DND-41 (cell line): ENCODE data around the gene KCNMA1.

ENCODE experiments used
- ATAC-seq: fragments of 200-7000 bp; cut with Tn5 transposase; 3 replicates; pipeline ENCODE4 v1.9.1; 2021; ENCODE audit warnings: low read depth; ENCODE audit not compliant: insufficient read depth
- DNase-seq: peaks from one replicate; pipeline ENCODE4 v3.0.0-alpha.2; 2020
- H2AFZ ChIP-seq: 2 replicates; pipeline ENCODE4 v1.6.0; 2012; ENCODE audit warnings: low read depth, low read length
- H3K27ac ChIP-seq: 2 replicates; pipeline ENCODE4 v1.5.1; 2012; ENCODE audit warnings: low read length, inconsistent platforms
- H3K27me3 ChIP-seq: fragments of 200-600 bp; sonication (generic); 2 replicates; pipeline ENCODE4 v1.6.0; 2012; ENCODE audit warnings: low read length, mild to moderate bottlenecking, inconsistent platforms; ENCODE audit not compliant: insufficient read depth, poor library complexity
- H3K36me3 ChIP-seq: 2 replicates; pipeline ENCODE4 v1.5.1; 2012; ENCODE audit warnings: low read length, inconsistent platforms; ENCODE audit not compliant: insufficient read depth
- H3K4me1 ChIP-seq: 2 replicates; pipeline ENCODE4 v1.5.1; 2012; ENCODE audit warnings: mild to moderate bottlenecking, low read length; ENCODE audit not compliant: insufficient read depth
- H3K4me2 ChIP-seq: 2 replicates; pipeline ENCODE4 v1.6.0; 2012; ENCODE audit warnings: mild to moderate bottlenecking, moderate library complexity, low read length, inconsistent platforms; ENCODE audit not compliant: insufficient read depth
- H3K4me3 ChIP-seq, 2 experiments: fragments of 200-600 bp in 1 of 2; shearing (Covaris generic) in 1 of 2; 2 replicates each; pipeline ENCODE4 v1.5.1; 2012 to 2016; ENCODE audit warnings: inconsistent platforms in 2 of 2, low read length in 2 of 2, mild to moderate bottlenecking in 2 of 2, low read depth in 1 of 2, moderate library complexity in 1 of 2
- H3K79me2 ChIP-seq: 2 replicates; pipeline ENCODE4 v1.6.0; 2012; ENCODE audit warnings: low read length, inconsistent platforms; ENCODE audit not compliant: insufficient read depth
- H3K9ac ChIP-seq: 2 replicates; pipeline ENCODE4 v1.6.0; 2012; ENCODE audit warnings: low read depth, mild to moderate bottlenecking, inconsistent platforms, low read length, moderate library complexity
- H3K9me3 ChIP-seq: 2 replicates; pipeline ENCODE4 v1.5.1; 2012; ENCODE audit warnings: low read length, moderate library complexity, mild to moderate bottlenecking, inconsistent platforms; ENCODE audit not compliant: insufficient read depth, severe bottlenecking
- H4K20me1 ChIP-seq: 2 replicates; pipeline ENCODE4 v1.6.0; 2012; ENCODE audit warnings: low read length; ENCODE audit not compliant: insufficient read depth
- EZH2 ChIP-seq: IDR thresholded peaks from 3 replicates; pipeline ENCODE4 v1.6.1; 2012; ENCODE audit warnings: borderline replicate concordance, low read depth, mild to moderate bottlenecking, moderate library complexity, low read length, inconsistent platforms; ENCODE audit not compliant: severe bottlenecking
- TF ChIP-seq, protein P1 (sequence below): IDR thresholded peaks from 2 replicates; pipeline ENCODE4 v1.5.1; 2012; ENCODE audit warnings: borderline replicate concordance, low read length, moderate library complexity, mild to moderate bottlenecking; ENCODE audit not compliant: poor library complexity, severe bottlenecking; ENCODE audit errors: extremely low read depth

The KCNMA1 gene

GRCh38 chr10:77562742-77563141 lies 74.9 kb downstream of the KCNMA1 start:
- Histone ChIP-seq H3K9ac (no peak overlapping the region), H4K20me1 (no peaks in the 10 kb centered on the region), H3K79me2 (no peaks in the 10 kb centered on the region), H3K4me3 (no peak overlapping the region), H2AFZ (no peak overlapping the region), H3K27me3 (peaks cover 3% of the 10 kb centered on the region), H3K27ac (no peak overlapping the region), H3K36me3 (no peaks in the 10 kb centered on the region), H3K4me2 (no peak overlapping the region), H3K9me3 (no peaks in the 10 kb centered on the region), H3K4me1 (no peaks in the 10 kb centered on the region)
- ATAC-seq (no peak), DNase-seq (no peak)
- TF ChIP-seq, protein P1, sequence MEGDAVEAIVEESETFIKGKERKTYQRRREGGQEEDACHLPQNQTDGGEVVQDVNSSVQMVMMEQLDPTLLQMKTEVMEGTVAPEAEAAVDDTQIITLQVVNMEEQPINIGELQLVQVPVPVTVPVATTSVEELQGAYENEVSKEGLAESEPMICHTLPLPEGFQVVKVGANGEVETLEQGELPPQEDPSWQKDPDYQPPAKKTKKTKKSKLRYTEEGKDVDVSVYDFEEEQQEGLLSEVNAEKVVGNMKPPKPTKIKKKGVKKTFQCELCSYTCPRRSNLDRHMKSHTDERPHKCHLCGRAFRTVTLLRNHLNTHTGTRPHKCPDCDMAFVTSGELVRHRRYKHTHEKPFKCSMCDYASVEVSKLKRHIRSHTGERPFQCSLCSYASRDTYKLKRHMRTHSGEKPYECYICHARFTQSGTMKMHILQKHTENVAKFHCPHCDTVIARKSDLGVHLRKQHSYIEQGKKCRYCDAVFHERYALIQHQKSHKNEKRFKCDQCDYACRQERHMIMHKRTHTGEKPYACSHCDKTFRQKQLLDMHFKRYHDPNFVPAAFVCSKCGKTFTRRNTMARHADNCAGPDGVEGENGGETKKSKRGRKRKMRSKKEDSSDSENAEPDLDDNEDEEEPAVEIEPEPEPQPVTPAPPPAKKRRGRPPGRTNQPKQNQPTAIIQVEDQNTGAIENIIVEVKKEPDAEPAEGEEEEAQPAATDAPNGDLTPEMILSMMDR, result no peak
- TF ChIP-seq EZH2, result no peak

- Histone ChIP-seq H3K9ac (no peak overlapping the region), H3K27me3 (peaks cover 3% of the 10 kb centered on the region), H3K4me3 (no peak overlapping the region), H3K79me2 (no peaks in the 10 kb centered on the region), H2AFZ (no peak overlapping the region), H3K4me1 (no peaks in the 10 kb centered on the region), H3K27ac (no peak overlapping the region), H4K20me1 (no peaks in the 10 kb centered on the region), H3K9me3 (no peaks in the 10 kb centered on the region), H3K4me2 (no peak overlapping the region), H3K36me3 (no peaks in the 10 kb centered on the region)
- TF ChIP-seq, protein P1, result no peak
- no peak for TF ChIP-seq EZH2
- ATAC-seq (no peak), DNase-seq (no peak)
Observed at GRCh38 chr10:77561991-77562390, 75.6 kb downstream of the KCNMA1 start.

DNA sequence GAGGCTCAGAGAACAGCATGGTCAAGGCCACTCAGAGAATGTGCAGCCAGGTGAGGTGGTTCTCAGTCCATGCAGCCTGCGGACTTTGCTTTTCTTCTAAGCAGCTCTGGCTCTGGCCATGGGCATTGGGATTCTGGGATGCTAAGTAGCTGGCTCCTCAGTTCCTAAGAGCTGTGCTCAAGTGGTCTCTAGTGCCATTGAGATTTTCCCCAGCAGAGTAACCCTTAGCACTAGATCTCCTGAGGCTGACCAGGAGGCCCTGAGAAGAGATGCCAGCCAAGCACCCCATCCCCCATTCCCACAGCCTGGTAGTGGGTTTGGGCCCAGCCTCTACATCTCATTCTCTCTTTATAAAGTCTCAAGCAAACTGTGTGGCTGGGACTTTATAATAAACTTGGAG lies 77.1 kb downstream of the KCNMA1 start:
- TF ChIP-seq EZH2, result no peak
- TF ChIP-seq, protein P1, result no peak
- ATAC-seq, result no peak
- peaks cover 3% of the 10 kb centered on the region for H3K27me3 ChIP-seq
- H3K4me1 ChIP-seq, result no peaks in the 10 kb centered on the region
- H4K20me1 ChIP-seq, result no peaks in the 10 kb centered on the region
- no peak overlapping the region for H3K9ac ChIP-seq
- H2AFZ ChIP-seq, result no peak overlapping the region
- H3K79me2 ChIP-seq, result no peaks in the 10 kb centered on the region
- no peak for DNase-seq
- no peaks in the 10 kb centered on the region for H3K36me3 ChIP-seq
- no peak overlapping the region for H3K27ac ChIP-seq
- H3K4me3 ChIP-seq, result no peak overlapping the region
- H3K9me3 ChIP-seq, result no peaks in the 10 kb centered on the region
- H3K4me2 ChIP-seq, result no peak overlapping the region

DNA sequence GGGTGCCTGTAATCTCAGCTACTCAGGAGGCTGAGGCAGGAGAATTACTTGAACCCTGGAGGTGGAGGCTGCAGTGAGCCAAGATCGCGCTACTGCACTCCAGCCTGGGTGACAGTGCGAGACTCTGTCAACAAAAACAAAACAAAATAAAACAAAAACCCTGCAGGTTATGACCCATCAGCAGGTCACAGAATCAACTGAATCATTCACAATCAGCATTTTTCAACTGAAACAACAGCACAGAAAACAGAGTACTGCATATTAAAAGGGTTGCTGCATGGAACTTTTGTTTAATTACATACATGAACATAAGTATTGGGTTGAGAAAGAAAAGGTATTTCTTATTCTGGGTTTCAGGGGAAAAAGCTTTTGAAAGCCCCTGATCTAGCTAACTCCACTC lies 77.6 kb downstream of the KCNMA1 start:
- Histone ChIP-seq H3K9ac (no peak overlapping the region), H3K27ac (no peak overlapping the region), H3K36me3 (no peaks in the 10 kb centered on the region), H3K4me3 (no peak overlapping the region), H3K27me3 (peaks cover 3% of the 10 kb centered on the region), H4K20me1 (no peaks in the 10 kb centered on the region), H3K4me1 (no peaks in the 10 kb centered on the region), H3K4me2 (no peak overlapping the region), H3K79me2 (no peaks in the 10 kb centered on the region), H2AFZ (no peak overlapping the region), H3K9me3 (no peaks in the 10 kb centered on the region)
- no peak for ATAC-seq
- DNase-seq, result no peak
- no peak for TF ChIP-seq EZH2
- TF ChIP-seq, protein P1, result no peak
